ENCODE results near the gene TRAPPC13.
A peak's percentile ranks its signal among the peaks of the same experiment; 100 is the strongest.

DNA sequence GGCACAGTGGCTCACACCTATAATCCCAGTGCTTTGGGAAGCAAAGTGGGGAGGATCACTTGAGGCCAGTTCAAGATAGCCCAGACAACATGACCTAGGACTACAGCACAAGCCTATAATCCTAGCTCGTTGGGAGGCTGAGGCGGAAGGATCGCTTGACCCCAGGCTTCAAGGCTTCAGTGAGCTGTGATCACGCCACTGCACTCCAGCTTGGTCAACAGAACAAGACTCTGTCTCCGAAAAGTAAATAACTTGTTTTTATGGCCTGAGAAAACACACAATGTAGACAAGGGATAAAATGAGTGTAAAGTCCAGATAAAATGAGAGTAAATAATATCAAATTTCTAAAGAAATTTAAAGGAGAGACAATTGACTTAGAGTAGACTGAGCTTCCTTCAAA, 26.3 kb downstream of the TRAPPC13 start:
- TF ChIP-seq POLR2AphosphoS5 (IDR thresholded peaks at IDR 0.05; ENCODE audit: low read depth, low read length), result no peak
- TF ChIP-seq ZFX (CRISPR knock-in tag; IDR thresholded peaks at IDR 0.05; ENCODE audit: low read depth), result no peak
- TF ChIP-seq, protein P1, sequence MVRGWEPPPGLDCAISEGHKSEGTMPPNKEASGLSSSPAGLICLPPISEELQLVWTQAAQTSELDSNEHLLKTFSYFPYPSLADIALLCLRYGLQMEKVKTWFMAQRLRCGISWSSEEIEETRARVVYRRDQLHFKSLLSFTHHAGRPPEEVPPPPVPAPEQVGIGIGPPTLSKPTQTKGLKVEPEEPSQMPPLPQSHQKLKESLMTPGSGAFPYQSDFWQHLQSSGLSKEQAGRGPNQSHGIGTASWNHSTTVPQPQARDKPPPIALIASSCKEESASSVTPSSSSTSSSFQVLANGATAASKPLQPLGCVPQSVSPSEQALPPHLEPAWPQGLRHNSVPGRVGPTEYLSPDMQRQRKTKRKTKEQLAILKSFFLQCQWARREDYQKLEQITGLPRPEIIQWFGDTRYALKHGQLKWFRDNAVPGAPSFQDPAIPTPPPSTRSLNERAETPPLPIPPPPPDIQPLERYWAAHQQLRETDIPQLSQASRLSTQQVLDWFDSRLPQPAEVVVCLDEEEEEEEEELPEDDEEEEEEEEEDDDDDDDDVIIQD (CRISPR knock-in tag; IDR thresholded peaks at IDR 0.05; ENCODE audit: low read depth), result peak; percentile 88
- TF ChIP-seq SAFB2 (CRISPR knock-in tag; IDR thresholded peaks at IDR 0.05; ENCODE audit: borderline replicate concordance, low read depth), result no peak
- TF ChIP-seq, protein P2, sequence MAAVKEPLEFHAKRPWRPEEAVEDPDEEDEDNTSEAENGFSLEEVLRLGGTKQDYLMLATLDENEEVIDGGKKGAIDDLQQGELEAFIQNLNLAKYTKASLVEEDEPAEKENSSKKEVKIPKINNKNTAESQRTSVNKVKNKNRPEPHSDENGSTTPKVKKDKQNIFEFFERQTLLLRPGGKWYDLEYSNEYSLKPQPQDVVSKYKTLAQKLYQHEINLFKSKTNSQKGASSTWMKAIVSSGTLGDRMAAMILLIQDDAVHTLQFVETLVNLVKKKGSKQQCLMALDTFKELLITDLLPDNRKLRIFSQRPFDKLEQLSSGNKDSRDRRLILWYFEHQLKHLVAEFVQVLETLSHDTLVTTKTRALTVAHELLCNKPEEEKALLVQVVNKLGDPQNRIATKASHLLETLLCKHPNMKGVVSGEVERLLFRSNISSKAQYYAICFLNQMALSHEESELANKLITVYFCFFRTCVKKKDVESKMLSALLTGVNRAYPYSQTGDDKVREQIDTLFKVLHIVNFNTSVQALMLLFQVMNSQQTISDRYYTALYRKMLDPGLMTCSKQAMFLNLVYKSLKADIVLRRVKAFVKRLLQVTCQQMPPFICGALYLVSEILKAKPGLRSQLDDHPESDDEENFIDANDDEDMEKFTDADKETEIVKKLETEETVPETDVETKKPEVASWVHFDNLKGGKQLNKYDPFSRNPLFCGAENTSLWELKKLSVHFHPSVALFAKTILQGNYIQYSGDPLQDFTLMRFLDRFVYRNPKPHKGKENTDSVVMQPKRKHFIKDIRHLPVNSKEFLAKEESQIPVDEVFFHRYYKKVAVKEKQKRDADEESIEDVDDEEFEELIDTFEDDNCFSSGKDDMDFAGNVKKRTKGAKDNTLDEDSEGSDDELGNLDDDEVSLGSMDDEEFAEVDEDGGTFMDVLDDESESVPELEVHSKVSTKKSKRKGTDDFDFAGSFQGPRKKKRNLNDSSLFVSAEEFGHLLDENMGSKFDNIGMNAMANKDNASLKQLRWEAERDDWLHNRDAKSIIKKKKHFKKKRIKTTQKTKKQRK (IDR thresholded peaks at IDR 0.05; ENCODE audit: low read length), result no peak
- TF ChIP-seq SIN3A (IDR thresholded peaks at IDR 0.05; ENCODE audit: borderline replicate concordance, low read depth, low read length), result no peak
- no peak for TF ChIP-seq SRF (IDR thresholded peaks at IDR 0.05; ENCODE audit: low read depth, low read length)
- no peak for TF ChIP-seq MYNN (CRISPR knock-in tag; IDR thresholded peaks at IDR 0.05; ENCODE audit: low read depth)
- TF ChIP-seq, protein P3, sequence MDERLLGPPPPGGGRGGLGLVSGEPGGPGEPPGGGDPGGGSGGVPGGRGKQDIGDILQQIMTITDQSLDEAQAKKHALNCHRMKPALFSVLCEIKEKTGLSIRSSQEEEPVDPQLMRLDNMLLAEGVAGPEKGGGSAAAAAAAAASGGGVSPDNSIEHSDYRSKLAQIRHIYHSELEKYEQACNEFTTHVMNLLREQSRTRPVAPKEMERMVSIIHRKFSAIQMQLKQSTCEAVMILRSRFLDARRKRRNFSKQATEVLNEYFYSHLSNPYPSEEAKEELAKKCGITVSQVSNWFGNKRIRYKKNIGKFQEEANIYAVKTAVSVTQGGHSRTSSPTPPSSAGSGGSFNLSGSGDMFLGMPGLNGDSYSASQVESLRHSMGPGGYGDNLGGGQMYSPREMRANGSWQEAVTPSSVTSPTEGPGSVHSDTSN (CRISPR knock-in tag; IDR thresholded peaks at IDR 0.05), result no peak
- TF ChIP-seq ETV6 (CRISPR knock-in tag; conservative IDR thresholded peaks at IDR 0.05), result no peak
- TF ChIP-seq, protein P4, sequence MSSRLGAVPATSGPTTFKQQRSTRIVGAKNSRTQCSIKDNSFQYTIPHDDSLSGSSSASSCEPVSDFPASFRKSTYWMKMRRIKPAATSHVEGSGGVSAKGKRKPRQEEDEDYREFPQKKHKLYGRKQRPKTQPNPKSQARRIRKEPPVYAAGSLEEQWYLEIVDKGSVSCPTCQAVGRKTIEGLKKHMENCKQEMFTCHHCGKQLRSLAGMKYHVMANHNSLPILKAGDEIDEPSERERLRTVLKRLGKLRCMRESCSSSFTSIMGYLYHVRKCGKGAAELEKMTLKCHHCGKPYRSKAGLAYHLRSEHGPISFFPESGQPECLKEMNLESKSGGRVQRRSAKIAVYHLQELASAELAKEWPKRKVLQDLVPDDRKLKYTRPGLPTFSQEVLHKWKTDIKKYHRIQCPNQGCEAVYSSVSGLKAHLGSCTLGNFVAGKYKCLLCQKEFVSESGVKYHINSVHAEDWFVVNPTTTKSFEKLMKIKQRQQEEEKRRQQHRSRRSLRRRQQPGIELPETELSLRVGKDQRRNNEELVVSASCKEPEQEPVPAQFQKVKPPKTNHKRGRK (CRISPR knock-in tag; IDR thresholded peaks at IDR 0.05), result no peak
